Measurements from ENCODE around the gene CDKAL1.

DNA sequence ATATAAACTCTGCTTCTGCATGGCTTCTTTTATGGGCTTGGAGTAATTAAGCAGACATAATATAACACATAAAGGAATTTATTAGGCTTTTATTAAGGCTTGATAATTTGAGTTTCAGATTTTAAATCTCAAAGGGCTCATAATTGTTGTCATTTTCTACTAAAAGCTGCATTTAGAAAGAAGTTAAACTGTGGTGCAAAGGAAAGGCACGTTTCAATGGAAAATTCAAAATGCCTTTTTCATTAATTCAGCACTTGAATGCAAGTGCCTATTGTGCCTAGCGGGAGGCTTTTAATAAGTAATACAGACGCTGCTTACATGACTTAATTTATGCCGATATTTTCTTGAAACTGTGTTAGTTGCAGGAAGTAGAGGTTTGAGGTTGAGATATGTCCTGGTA, 627.5 kb downstream of the CDKAL1 start:
- TF ChIP-seq, protein P1, sequence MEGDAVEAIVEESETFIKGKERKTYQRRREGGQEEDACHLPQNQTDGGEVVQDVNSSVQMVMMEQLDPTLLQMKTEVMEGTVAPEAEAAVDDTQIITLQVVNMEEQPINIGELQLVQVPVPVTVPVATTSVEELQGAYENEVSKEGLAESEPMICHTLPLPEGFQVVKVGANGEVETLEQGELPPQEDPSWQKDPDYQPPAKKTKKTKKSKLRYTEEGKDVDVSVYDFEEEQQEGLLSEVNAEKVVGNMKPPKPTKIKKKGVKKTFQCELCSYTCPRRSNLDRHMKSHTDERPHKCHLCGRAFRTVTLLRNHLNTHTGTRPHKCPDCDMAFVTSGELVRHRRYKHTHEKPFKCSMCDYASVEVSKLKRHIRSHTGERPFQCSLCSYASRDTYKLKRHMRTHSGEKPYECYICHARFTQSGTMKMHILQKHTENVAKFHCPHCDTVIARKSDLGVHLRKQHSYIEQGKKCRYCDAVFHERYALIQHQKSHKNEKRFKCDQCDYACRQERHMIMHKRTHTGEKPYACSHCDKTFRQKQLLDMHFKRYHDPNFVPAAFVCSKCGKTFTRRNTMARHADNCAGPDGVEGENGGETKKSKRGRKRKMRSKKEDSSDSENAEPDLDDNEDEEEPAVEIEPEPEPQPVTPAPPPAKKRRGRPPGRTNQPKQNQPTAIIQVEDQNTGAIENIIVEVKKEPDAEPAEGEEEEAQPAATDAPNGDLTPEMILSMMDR (IDR thresholded peaks at IDR 0.05; ENCODE audit: control extremely low read depth in 1 of 3, insufficient read depth in 1 of 3, low read depth in 1 of 3, low read length in 3 of 3), result no peak
- TF ChIP-seq EP300 (IDR thresholded peaks at IDR 0.05; ENCODE audit: borderline replicate concordance in 1 of 2, low read depth in 2 of 2, low read length in 2 of 2), result no peak

Data from H1 (cell line).